ACC112 (cell line): ENCODE data around the gene IRF7.

ENCODE experiments used
- H2AFZ ChIP-seq: fragments of 200-600 bp; sonication (generic); one replicate; pipeline ENCODE4 v1.6.0; 2017; ENCODE audit warnings: antibody characterized with exemption, low read length; ENCODE audit not compliant: unreplicated experiment
- H3K27ac ChIP-seq: fragments of 200-600 bp; sonication (generic); 2 replicates; pipeline ENCODE4 v1.5.1; 2014; ENCODE audit warnings: low read depth, mild to moderate bottlenecking, antibody characterized with exemption, low read length, moderate library complexity
- H3K27me3 ChIP-seq: fragments of 200-600 bp; sonication (generic); 2 replicates; pipeline ENCODE4 v1.6.1; 2014; ENCODE audit warnings: mild to moderate bottlenecking, antibody characterized with exemption, low read length, moderate library complexity, mixed read lengths; ENCODE audit not compliant: insufficient read depth
- H3K36me3 ChIP-seq: fragments of 200-600 bp; sonication (generic); 2 replicates; pipeline ENCODE4 v1.6.1; 2016; ENCODE audit warnings: mild to moderate bottlenecking, antibody characterized with exemption, low read length, moderate library complexity, mixed read lengths; ENCODE audit not compliant: insufficient read depth
- H3K4me1 ChIP-seq: fragments of 200-600 bp; sonication (generic); one replicate; pipeline ENCODE4 v1.6.1; 2016; ENCODE audit warnings: low read length, mixed read lengths; ENCODE audit not compliant: insufficient read depth, unreplicated experiment, control insufficient read depth
- H3K4me3 ChIP-seq: fragments of 200-600 bp; sonication (generic); 2 replicates; pipeline ENCODE4 v1.5.1; 2014; ENCODE audit warnings: mild to moderate bottlenecking, low read depth, low read length
- H3K79me2 ChIP-seq: fragments of 200-600 bp; sonication (generic); one replicate; pipeline ENCODE4 v1.6.0; 2016; ENCODE audit warnings: low read length; ENCODE audit not compliant: control insufficient read depth, unreplicated experiment, insufficient read depth

Gene IRF7

DNA sequence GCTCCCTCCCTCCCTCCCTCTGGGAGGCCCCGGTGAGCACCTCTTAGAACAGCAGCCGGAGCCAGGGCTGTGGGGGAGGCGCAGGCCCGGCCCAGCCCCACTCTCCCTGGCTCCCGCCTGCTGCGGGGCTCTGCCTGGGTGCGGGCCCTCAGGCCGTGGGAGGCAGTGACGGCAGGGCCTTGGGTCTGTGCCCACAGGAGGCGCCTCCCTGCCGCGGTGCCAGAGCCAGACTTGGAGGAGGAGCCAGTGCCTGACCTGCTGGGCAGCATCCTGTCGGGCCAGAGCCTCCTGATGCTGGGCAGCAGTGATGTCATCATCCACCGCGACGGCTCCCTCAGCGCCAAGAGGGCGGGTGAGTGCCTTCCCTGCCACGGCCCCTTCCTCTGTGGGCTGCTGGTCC is 9.5 kb downstream of the IRF7 start:
- H2AFZ ChIP-seq = no peak overlapping the region
- H3K4me3 ChIP-seq = no peak overlapping the region
- H3K79me2 ChIP-seq = peaks cover 5% of the 10 kb centered on the region
- H3K36me3 ChIP-seq = peaks cover 21% of the 10 kb centered on the region; the same call in 1 of the 2 replicates
- H3K4me1 ChIP-seq = no peaks in the 10 kb centered on the region
- H3K27ac ChIP-seq = peak overlapping the region; percentile 12; the same call in 1 of the 2 replicates
- H3K27me3 ChIP-seq = no peaks in the 10 kb centered on the region

DNA sequence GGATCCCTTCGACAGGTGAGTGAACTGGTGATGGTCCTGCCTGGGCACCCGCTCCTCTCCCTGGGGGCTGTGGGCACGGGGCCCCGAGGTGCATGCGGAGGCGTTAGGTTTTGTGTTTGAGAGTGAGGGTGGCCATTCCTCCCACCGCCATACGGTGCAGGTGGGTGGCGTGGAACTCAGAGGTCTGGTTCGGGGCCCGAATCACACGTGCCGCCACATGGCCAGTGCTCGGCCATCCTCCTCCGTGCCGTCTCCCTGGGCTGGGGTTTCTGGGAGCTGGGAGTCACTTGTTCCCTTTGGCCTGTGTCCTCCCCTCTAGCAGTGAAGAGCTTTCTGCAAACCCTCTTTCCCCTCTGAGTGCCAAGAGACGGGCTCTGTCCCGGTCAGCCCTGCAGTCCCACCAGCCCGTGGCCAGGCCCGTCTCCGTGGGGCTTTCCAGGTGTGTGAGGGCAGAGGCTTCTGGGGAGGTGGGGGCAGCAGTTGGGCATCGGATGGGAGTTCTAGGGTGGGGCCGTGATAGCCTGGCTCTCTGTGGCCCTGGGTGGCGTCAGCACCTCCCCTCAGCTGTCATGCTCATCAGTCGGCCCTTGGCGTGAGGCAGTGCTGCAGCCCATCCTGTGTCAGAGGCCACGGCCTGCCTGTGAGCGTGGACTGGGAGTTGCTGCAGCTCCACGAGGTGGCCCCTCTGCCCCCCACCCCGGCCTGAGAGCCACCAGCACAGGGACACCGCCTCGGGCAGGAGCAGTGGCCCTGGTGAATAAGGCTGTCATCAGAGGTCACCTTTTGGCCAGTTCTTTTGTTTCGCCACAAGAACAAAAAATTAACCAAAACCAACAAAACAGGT is 10.2 kb downstream of the IRF7 start:
- Histone ChIP-seq H2AFZ (no peak overlapping the region), H3K27me3 (no peaks in the 10 kb centered on the region), H3K36me3 (peaks cover 18% of the 10 kb centered on the region; the same call in 1 of the 2 replicates), H3K27ac (no peak overlapping the region), H3K4me1 (no peaks in the 10 kb centered on the region), H3K4me3 (no peak overlapping the region), H3K79me2 (peaks cover 5% of the 10 kb centered on the region)

GRCh38 chr11:603154-603553 is 12.6 kb downstream of the IRF7 start:
- H3K4me3 ChIP-seq = no peak overlapping the region
- no peak overlapping the region for H2AFZ ChIP-seq
- H3K4me1 ChIP-seq = no peaks in the 10 kb centered on the region
- no peaks in the 10 kb centered on the region for H3K27me3 ChIP-seq
- H3K36me3 ChIP-seq = peaks cover 27% of the 10 kb centered on the region
- no peak overlapping the region for H3K27ac ChIP-seq
- H3K79me2 ChIP-seq = peaks cover 3% of the 10 kb centered on the region

DNA sequence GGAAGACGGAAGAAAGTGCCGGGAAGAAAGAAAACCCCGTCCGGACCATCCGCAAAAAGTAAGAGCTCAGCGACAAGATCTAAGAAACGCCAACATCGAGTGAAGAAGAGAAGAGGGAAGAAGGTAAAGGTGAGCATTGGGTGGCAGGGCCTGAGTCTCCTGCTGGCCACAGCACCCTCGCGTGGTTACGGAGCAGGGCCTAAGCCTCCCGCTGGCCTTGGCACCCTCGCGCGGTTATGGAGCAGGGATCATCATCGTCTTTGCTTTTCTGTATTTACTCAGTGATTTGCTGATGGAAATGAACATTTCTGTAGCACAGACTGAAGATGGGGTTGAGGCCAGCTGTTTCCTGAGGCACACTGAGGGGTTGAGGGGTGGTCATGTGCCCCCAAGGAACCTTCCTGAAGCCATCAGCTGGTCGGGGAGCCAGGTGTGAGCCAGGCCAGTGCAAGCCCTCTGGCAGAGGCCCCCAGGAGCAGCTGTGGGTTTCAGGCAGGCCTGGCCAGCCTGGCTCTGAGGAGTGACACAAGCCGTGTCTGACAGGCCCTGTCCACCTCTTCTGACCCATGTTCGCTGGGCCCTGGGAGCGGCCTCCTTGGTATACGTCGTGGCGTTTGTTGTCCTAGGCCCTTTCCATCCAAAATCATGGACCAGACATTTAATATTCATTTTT is 14.0 kb downstream of the IRF7 start:
- no peak overlapping the region for H3K27ac ChIP-seq
- H3K36me3 ChIP-seq = peaks cover 25% of the 10 kb centered on the region
- H3K27me3 ChIP-seq = no peaks in the 10 kb centered on the region
- H3K79me2 ChIP-seq = peaks cover 3% of the 10 kb centered on the region
- H3K4me1 ChIP-seq = no peaks in the 10 kb centered on the region
- H3K4me3 ChIP-seq = no peak overlapping the region
- no peak overlapping the region for H2AFZ ChIP-seq

DNA sequence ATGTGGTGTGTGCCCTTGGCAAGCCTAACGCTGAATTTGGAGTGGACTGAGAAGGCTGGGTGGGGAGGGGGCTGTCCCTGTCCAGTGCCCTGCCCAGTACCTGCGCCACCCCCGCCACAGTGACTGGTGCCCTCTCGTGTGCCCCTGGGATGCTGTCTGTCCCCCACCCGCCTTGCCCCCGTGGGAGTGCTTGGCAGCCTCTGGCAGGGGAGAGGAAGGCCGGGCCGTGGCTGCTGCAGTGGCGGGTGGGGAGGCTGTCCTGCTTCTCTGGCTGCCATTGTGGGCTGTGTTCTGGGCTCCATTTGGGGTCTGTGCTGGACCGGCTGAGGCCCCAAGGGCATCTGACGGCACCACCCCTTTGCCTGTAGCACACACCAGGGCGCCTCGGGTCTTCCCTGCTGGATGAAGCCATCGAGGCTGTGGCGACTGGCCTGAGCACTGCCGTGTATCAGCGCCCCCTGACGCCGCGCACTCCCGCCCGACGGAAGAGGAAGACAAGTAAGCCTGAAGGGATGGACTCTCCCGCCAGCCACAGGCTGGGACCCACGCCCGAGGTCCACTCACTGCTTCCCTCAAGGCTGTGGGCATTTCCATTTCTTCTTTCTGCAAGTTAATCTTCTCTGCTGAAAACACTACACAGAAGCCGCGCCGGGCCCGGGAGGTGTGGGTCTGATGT is 17.6 kb downstream of the IRF7 start:
- Histone ChIP-seq H2AFZ (no peak overlapping the region), H3K4me1 (no peaks in the 10 kb centered on the region), H3K36me3 (peaks cover 24% of the 10 kb centered on the region), H3K79me2 (peaks cover 19% of the 10 kb centered on the region), H3K4me3 (no peak overlapping the region), H3K27me3 (no peaks in the 10 kb centered on the region), H3K27ac (no peak overlapping the region)

- Histone ChIP-seq H3K79me2 (peaks cover 19% of the 10 kb centered on the region), H3K27ac (no peak overlapping the region), H2AFZ (no peak overlapping the region), H3K36me3 (peaks cover 33% of the 10 kb centered on the region), H3K4me1 (no peaks in the 10 kb centered on the region), H3K4me3 (no peak overlapping the region), H3K27me3 (no peaks in the 10 kb centered on the region)
Observed at GRCh38 chr11:597166-597725, 18.5 kb downstream of the IRF7 start.

DNA sequence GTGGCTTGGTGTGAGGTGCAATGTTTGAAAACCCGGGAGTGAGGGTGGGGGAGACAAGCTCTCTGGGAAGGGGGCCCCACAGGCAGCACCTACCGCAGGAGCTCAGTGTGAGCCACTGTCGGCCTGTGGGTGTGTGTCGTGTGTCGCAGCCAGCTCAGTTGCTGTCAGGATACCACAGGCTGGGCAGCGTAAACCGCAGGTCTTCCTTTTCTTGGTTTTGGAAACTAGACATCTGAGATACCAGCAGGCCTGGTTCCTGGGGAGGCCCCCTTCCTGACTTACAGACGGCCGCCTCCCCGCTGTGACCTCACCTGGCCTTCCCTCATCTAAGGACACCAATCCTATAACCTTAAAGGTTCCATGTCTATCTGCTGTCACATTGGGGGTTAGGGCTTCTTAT is 19.4 kb downstream of the IRF7 start:
- no peaks in the 10 kb centered on the region for H3K4me1 ChIP-seq
- H3K36me3 ChIP-seq = peaks cover 32% of the 10 kb centered on the region
- H2AFZ ChIP-seq = no peak overlapping the region
- peaks cover 23% of the 10 kb centered on the region for H3K79me2 ChIP-seq
- H3K4me3 ChIP-seq = no peak overlapping the region
- H3K27ac ChIP-seq = no peak overlapping the region
- H3K27me3 ChIP-seq = no peaks in the 10 kb centered on the region

DNA sequence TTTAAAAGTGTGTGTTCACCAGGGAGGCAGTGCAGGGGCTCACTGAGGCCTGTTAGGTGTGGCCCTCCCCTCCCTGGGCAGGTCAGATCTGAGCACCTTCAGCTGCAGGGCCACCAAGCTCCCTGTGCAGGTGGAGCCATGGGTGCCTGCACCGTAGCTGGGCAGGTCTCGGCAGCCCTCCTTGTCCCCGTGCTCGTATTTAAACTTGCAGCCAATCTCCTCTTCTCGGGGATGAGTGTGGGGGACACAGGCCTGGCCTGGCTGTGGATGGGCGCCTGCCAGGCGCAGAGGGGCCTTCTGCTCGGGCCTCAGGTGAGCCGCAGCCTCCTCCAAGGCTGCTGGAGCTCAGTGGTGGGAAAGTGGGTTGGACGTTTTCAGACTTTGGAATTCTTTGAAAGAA is 20.4 kb downstream of the IRF7 start:
- Histone ChIP-seq H3K79me2 (peaks cover 28% of the 10 kb centered on the region), H2AFZ (no peak overlapping the region), H3K4me3 (no peak overlapping the region), H3K27me3 (no peaks in the 10 kb centered on the region), H3K36me3 (peaks cover 33% of the 10 kb centered on the region), H3K4me1 (no peaks in the 10 kb centered on the region), H3K27ac (no peak overlapping the region)

- H3K4me3 ChIP-seq = no peak overlapping the region
- no peak overlapping the region for H2AFZ ChIP-seq
- H3K79me2 ChIP-seq = peaks cover 44% of the 10 kb centered on the region
- no peaks in the 10 kb centered on the region for H3K27me3 ChIP-seq
- peaks cover under 1% of the 10 kb centered on the region for H3K4me1 ChIP-seq
- no peak overlapping the region for H3K27ac ChIP-seq
- H3K36me3 ChIP-seq = peaks cover 29% of the 10 kb centered on the region
Observed at GRCh38 chr11:593347-593746, 22.4 kb downstream of the IRF7 start.

- Histone ChIP-seq H3K27ac (no peak overlapping the region), H3K79me2 (peaks cover 44% of the 10 kb centered on the region), H3K4me1 (peaks cover 4% of the 10 kb centered on the region), H2AFZ (no peak overlapping the region), H3K36me3 (peaks cover 29% of the 10 kb centered on the region), H3K4me3 (no peak overlapping the region), H3K27me3 (no peaks in the 10 kb centered on the region)
Observed at GRCh38 chr11:592918-593317, 22.8 kb downstream of the IRF7 start.
